Stimulated activated memory B cell treated with anti-CD40 and anti-IgM and Interleukin-4, amounts not matched to agents 10 μg/mL and 1 μg/mL and 100 μg/mL, for 72 hours (primary cell): ENCODE measurements around the gene TIMD4.
"Not testable (repeated sequence)": the region's sequence is repeated elsewhere in the genome, so short reads cannot be mapped to it uniquely, and the experiment has no call there.

Experiments used
- ATAC-seq: fragments of 150-1000 bp; cut with Tn5 transposase; 2 replicates; pipeline ENCODE4 v1.10.0; 2021
- H3K27ac Mint-ChIP-seq: one replicate; pipeline ENCODE4 v1.8.0; 2022; ENCODE audit warnings: mild to moderate bottlenecking, mixed read lengths
- H3K27me3 Mint-ChIP-seq: one replicate; pipeline ENCODE4 v1.8.0; 2022; ENCODE audit warnings: mixed read lengths
- H3K36me3 Mint-ChIP-seq: one replicate; pipeline ENCODE4 v1.8.0; 2022; ENCODE audit warnings: mixed read lengths
- H3K4me1 Mint-ChIP-seq: one replicate; pipeline ENCODE4 v1.8.0; 2022; ENCODE audit warnings: mixed read lengths
- H3K4me3 Mint-ChIP-seq: one replicate; pipeline ENCODE4 v1.8.0; 2022; ENCODE audit warnings: mild to moderate bottlenecking, moderate library complexity, mixed read lengths
- H3K9me3 Mint-ChIP-seq: one replicate; pipeline ENCODE4 v1.8.0; 2022; ENCODE audit warnings: mixed read lengths

The TIMD4 gene

DNA sequence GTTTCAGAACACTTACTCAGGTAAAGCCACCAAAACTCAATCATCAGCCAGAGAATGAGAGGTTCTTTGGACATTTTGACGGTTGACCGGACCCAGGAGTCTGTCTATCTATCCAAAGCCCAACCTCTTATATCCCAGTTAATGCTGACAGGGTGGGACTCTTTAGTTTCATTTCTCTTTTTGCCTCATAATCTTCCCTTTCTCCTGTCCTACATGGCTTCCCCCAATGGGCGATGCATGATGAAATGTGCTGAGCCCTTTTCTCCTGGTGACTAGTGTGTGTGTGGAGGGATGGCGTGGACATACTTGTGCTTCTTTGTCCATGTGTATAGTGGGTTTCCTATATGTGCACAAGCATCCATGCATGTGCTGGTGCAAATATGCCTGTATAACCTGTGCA, at the start of gene TIMD4:
Gene TIMD4, minus strand, starts transcription at position 102 of the 400 bp plus-strand sequence. Its CDS starts 28 bp downstream, at position 74.
- Mint-ChIP-seq H3K4me1 (peaks cover 9% of the 10 kb centered on the region), H3K9me3 (peaks cover 7% of the 10 kb centered on the region), H3K4me3 (no peak within 1 kb of the TSS), H3K27ac (no peak within 1 kb of the TSS), H3K27me3 (peaks cover 12% of the 10 kb centered on the region), H3K36me3 (no peaks in the 10 kb centered on the region)
- ATAC-seq: no peak

DNA sequence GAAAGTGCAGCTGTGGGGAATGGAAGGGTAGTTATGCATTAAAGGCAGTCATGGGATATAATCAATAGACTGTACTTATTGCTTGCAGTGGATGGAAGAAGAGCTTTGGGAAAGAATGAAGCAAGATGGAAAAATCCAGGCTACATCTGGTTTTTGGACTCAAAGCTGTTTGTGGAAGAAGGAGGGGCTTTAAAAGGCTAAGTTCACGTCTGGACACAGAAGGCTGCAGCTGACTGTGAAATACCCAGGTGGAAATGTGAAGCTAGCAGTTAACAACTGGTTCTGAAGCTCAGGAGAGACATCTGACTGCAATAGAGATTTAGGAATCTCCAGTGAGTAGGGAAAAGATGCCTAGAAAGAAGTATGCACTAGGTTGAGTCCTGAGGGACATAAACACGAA, 43.2 kb upstream of the TIMD4 start:
- no peaks in the 10 kb centered on the region for H3K4me1 Mint-ChIP-seq
- H3K4me3 Mint-ChIP-seq: no peak overlapping the region
- peaks cover 12% of the 10 kb centered on the region for H3K9me3 Mint-ChIP-seq
- peaks cover 20% of the 10 kb centered on the region for H3K27me3 Mint-ChIP-seq
- no peaks in the 10 kb centered on the region for H3K36me3 Mint-ChIP-seq
- no peak overlapping the region for H3K27ac Mint-ChIP-seq
- ATAC-seq: no peak

- Mint-ChIP-seq H3K27me3 (peaks cover 20% of the 10 kb centered on the region), H3K9me3 (peaks cover 15% of the 10 kb centered on the region), H3K4me1 (no peaks in the 10 kb centered on the region), H3K4me3 (no peak overlapping the region), H3K27ac (no peak overlapping the region), H3K36me3 (no peaks in the 10 kb centered on the region)
- no peak for ATAC-seq
Measured at GRCh38 chr5:157004893-157005551, 42.0 kb upstream of the TIMD4 start.

DNA sequence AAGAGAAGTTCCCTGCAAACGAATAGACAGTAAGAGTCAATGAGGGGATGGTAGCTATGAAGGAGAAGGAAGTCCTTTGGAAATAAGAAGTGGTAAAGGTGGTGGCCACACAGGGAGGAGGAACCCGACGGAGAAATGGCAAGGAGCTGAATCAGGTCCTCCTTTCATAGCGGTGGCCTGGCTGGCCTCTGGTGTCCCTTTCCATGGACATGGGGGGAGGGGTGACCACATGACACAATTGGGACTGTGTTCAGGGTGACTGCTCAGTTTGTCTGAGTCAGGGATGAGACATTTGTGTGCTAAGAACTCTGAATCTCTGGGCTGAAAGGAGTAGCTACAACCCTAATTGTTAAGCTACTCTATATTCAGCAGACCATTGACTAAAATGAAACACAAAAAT, 28.7 kb upstream of the TIMD4 start:
- H3K4me1 Mint-ChIP-seq: no peaks in the 10 kb centered on the region
- H3K4me3 Mint-ChIP-seq: no peak overlapping the region
- no peaks in the 10 kb centered on the region for H3K9me3 Mint-ChIP-seq
- H3K27me3 Mint-ChIP-seq: peaks cover 30% of the 10 kb centered on the region
- no peak overlapping the region for H3K27ac Mint-ChIP-seq
- ATAC-seq: no peak
- no peaks in the 10 kb centered on the region for H3K36me3 Mint-ChIP-seq

DNA sequence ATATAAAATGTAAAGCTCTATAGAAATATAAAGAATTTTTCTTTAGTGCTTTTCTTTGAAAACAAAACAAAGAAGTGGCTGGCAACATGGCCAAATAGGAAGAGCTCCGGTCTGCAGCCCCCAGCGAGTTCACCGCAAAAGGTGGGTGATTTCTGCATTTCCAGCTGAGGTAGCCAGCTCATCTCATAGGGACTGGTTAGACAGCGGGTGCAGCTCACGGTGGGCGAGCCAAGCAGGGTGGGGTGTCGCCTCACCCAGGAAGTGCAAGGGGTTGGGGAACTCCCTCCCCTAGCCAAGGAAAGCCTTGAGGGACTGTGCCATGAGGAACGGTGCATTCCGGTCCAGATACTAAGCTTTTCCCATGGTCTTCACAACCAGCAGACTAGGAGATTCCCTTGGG, 21.0 kb upstream of the TIMD4 start:
- Mint-ChIP-seq H3K27ac (no peak overlapping the region), H3K27me3 (peaks cover 62% of the 10 kb centered on the region), H3K4me3 (no peak overlapping the region), H3K9me3 (no peaks in the 10 kb centered on the region), H3K4me1 (no peaks in the 10 kb centered on the region), H3K36me3 (no peaks in the 10 kb centered on the region)
- no peak for ATAC-seq

GRCh38 chr5:156981481-156981880, 18.5 kb upstream of the TIMD4 start:
- no peak overlapping the region for H3K4me3 Mint-ChIP-seq
- no peaks in the 10 kb centered on the region for H3K4me1 Mint-ChIP-seq
- no peak for ATAC-seq
- H3K9me3 Mint-ChIP-seq: no peaks in the 10 kb centered on the region
- no peak overlapping the region for H3K27ac Mint-ChIP-seq
- H3K36me3 Mint-ChIP-seq: no peaks in the 10 kb centered on the region
- H3K27me3 Mint-ChIP-seq: peaks cover 57% of the 10 kb centered on the region

DNA sequence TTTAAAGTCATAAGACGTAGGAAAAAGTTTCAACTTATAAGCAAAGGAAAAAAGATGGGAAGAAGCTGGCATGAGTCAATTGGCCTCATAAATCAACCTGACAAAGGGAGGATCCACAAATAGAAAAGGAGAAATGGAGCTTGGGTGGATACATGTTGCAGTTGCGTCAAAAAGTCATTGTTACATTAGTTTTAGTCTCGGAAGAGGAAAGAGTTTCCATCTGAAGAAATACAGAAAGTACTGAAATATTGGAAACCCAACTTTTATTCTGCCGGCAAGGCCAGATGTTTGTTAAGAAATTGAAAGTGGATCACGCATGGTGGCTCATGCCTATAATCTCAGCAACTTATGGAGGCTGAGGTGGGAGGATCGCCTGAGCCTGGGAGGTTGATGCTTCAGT, 11.3 kb upstream of the TIMD4 start:
- Mint-ChIP-seq H3K4me3 (no peak overlapping the region), H3K9me3 (peaks cover 3% of the 10 kb centered on the region), H3K27ac (no peak overlapping the region), H3K36me3 (no peaks in the 10 kb centered on the region), H3K27me3 (peaks cover 43% of the 10 kb centered on the region), H3K4me1 (peaks cover 6% of the 10 kb centered on the region)
- no peak for ATAC-seq

GRCh38 chr5:156971848-156972525, 9.0 kb upstream of the TIMD4 start:
- Mint-ChIP-seq H3K9me3 (peaks cover 3% of the 10 kb centered on the region), H3K4me1 (peaks cover 6% of the 10 kb centered on the region), H3K27me3 (peaks cover 26% of the 10 kb centered on the region), H3K36me3 (no peaks in the 10 kb centered on the region), H3K27ac (no peak overlapping the region), H3K4me3 (no peak overlapping the region)
- no peak for ATAC-seq

DNA sequence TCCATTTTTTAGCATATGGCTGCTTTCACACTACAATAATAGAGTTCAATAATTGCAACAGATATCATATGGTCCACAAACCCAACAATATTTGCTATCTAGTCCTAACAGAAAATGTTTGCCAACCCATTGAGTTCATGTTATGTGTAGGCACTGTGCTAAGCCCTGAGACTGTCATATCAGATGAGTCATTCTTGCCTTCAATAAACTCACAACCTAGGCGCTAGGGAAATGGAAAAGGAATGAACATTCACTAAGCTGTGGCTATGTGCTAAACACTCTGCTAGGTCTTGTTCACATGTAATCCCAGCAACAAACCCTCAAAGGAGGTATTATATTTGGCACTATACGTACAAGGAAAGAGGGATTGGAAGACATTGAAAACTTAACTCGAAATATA, 8.4 kb upstream of the TIMD4 start:
- Mint-ChIP-seq H3K9me3 (peaks cover 3% of the 10 kb centered on the region), H3K36me3 (no peaks in the 10 kb centered on the region), H3K27me3 (peaks cover 28% of the 10 kb centered on the region), H3K4me1 (peaks cover 6% of the 10 kb centered on the region), H3K4me3 (no peak overlapping the region), H3K27ac (no peak overlapping the region)
- no peak for ATAC-seq

DNA sequence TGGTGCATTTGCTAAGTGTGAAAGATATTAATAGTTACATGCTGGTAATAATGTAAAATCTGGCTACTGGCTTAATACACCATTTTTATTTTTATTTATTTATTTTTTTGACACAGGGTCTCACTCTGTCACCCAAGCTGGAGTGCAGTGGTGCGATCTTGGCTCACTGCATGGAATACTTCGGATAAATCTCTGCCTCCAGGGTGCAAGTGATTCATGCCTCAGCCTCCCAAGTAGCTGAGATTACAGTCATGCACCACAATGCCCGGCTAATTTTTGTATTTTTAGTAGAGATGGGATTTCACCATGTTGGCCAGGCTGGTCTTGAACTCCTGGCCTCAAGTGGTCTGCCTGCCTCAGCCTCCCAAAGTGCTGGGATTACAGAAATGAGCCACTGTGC, 4.4 kb upstream of the TIMD4 start:
- ATAC-seq, H3K4me3 Mint-ChIP-seq, H3K27me3 Mint-ChIP-seq, H3K27ac Mint-ChIP-seq, H3K9me3 Mint-ChIP-seq, H3K36me3 Mint-ChIP-seq, H3K4me1 Mint-ChIP-seq: not testable (repeated sequence)

- Mint-ChIP-seq H3K27ac (no peak overlapping the region), H3K36me3 (no peaks in the 10 kb centered on the region), H3K27me3 (peaks cover 13% of the 10 kb centered on the region), H3K4me1 (peaks cover 17% of the 10 kb centered on the region), H3K4me3 (no peak overlapping the region), H3K9me3 (peaks cover 4% of the 10 kb centered on the region)
- no peak for ATAC-seq
Measured at GRCh38 chr5:156956321-156956720, 6.7 kb downstream of the TIMD4 start.

DNA sequence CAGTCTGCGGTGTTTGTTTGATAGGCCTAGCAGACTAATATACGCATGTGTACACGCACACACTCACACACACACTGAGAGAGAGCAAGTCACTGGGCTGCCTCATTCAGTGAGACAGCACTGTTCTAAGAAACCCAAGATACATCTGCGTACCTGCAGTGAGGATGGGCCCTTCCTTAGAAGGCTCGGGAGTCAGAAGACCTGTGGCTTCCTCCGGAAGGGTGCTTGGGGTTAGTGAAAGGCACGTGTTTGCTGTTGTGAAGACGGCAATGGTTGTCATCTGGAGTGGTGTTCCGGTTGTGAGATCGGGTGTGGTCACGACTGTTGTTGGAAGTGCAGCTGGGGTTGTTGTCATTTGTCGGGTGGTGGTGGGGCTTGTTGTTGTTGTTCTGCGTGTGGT, 11.7 kb downstream of the TIMD4 start:
- H3K27me3 Mint-ChIP-seq: no peaks in the 10 kb centered on the region

GRCh38 chr5:156950716-156951115, 12.3 kb downstream of the TIMD4 start:
- no peak for ATAC-seq
- no peak overlapping the region for H3K4me3 Mint-ChIP-seq
- H3K36me3 Mint-ChIP-seq: no peaks in the 10 kb centered on the region
- no peaks in the 10 kb centered on the region for H3K27me3 Mint-ChIP-seq
- no peak overlapping the region for H3K27ac Mint-ChIP-seq
- H3K9me3 Mint-ChIP-seq: no peaks in the 10 kb centered on the region
- no peaks in the 10 kb centered on the region for H3K4me1 Mint-ChIP-seq

More for the DNA sequence above, 11.7 kb downstream of the TIMD4 start:
- no peak overlapping the region for H3K27ac Mint-ChIP-seq
- no peaks in the 10 kb centered on the region for H3K9me3 Mint-ChIP-seq
- no peaks in the 10 kb centered on the region for H3K36me3 Mint-ChIP-seq
- H3K4me1 Mint-ChIP-seq: peaks cover 3% of the 10 kb centered on the region
- H3K4me3 Mint-ChIP-seq: no peak overlapping the region
- no peak for ATAC-seq

GRCh38 chr5:156949424-156949823, 13.6 kb downstream of the TIMD4 start:
- Mint-ChIP-seq H3K36me3 (no peaks in the 10 kb centered on the region), H3K4me3 (no peak overlapping the region), H3K4me1 (no peaks in the 10 kb centered on the region), H3K27ac (no peak overlapping the region), H3K9me3 (no peaks in the 10 kb centered on the region), H3K27me3 (no peaks in the 10 kb centered on the region)
- ATAC-seq: no peak

- H3K36me3 Mint-ChIP-seq: no peaks in the 10 kb centered on the region
- no peaks in the 10 kb centered on the region for H3K27me3 Mint-ChIP-seq
- no peaks in the 10 kb centered on the region for H3K9me3 Mint-ChIP-seq
- no peak for ATAC-seq
- H3K27ac Mint-ChIP-seq: no peak overlapping the region
- H3K4me1 Mint-ChIP-seq: no peaks in the 10 kb centered on the region
- no peak overlapping the region for H3K4me3 Mint-ChIP-seq
Measured at GRCh38 chr5:156947925-156948324, 15.1 kb downstream of the TIMD4 start.

GRCh38 chr5:156942064-156942463, 21.0 kb downstream of the TIMD4 start:
- no peak for ATAC-seq
- Mint-ChIP-seq H3K4me1 (peaks cover 19% of the 10 kb centered on the region), H3K36me3 (peaks cover 4% of the 10 kb centered on the region), H3K9me3 (peaks cover 8% of the 10 kb centered on the region), H3K27ac (peak overlapping the region; percentile 59), H3K27me3 (no peaks in the 10 kb centered on the region), H3K4me3 (no peak overlapping the region)
